SIG-M5 (cell line): ENCODE data around the gene COBLL1.

Source experiments
- DNase-seq: peaks from one replicate; lab custom pipeline; 2025; lab: John Stamatoyannopoulos, UW

COBLL1 gene

DNA sequence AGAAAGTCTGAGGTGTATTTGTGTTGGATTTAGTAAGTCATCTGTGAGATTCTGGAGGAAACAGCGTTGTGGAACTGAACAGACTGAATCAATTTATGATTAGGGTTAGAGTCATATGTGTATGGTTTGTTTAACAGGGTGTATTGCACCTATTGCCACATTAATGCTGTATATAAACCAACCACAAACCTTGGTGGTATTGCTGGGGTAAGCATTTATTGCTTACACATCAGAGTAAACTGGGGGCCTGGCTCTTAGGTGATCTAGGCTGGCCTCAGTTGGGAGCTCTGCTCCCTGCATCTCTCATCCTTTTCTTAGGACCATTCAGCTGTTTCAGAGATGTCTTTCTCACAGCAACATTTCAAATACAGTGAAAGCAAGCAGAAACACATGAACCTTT, 160.6 kb downstream of the COBLL1 start:
- DNase-seq: no peak

DNA sequence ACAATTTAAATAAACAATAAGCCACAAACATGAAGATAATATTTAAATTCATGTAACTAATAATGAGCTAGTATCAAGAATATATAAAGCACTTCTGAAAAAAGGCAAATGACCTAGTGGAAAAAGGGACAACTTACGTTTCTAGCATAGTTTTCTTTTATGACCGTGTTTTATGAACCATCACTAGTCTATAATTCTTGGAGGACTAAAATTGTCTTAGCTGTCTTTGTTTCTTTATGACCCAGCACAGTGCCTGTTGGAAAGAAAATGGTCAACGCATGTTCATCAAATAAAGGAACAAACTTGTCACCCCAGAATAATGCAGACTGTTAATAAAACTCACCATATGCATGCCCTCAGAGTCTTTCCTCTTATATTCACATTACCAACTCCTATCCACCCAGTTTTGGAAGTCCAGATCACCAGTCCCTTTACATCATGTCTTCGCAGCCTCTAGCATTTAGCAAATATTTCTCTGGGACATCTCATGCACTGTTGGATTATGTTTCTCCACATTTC, 162.9 kb downstream of the COBLL1 start:
- no peak for DNase-seq

DNA sequence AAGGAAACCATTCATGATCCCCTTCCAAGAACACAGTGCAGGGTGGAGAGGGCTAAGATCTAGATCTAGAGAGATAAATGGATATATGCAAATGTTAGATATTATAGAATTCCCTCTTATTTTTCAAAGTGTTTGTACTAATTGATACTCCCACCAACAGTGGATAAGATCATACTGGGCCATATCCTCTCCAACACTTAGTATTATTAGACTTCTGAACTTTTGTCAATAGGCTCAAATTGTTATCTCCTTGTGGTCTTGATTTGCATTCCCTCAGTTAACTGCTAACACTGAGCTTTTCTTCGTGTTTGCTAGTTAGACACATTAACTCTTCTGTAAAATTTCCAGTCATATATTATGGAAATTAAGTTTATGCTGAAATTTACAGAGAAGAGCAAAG, 163.9 kb downstream of the COBLL1 start:
- DNase-seq: no peak

DNA sequence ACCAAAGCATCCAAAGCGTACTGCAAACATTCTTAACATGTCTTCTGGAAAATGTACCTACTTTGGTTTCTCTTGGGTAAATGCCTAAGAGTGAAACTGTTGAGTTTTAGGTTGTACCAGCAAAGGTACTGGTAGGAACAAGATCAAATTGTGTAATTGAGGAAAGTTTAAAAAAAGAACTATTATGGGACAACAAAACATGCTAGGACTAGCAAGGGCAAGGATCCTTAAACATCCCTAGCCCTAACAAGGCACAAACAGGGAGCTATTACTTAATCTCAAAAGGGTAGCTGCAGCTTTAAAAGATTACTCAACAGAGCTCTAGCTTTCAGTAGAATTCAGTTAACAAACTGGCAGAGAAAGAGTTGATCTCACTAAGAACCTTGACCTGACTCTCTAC, 164.4 kb downstream of the COBLL1 start:
- no peak for DNase-seq

DNA sequence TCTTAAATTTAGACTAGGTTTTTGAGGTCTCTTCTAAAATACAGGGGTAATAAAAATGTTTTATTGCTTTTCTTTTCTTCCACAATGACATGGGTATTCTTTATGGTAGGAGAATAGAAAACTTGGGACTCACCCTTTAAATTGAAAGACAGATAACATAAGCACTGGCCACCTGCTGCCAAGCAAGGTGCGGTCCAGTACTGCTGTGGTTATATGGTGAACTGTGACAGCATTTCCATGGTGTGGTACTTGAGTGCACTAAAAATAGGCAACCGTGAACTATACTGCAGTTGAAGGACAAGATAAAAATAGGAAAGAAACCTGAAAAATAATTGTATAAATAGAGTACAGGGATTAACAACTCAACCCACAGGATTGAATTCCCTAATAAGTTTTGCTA, 165.9 kb downstream of the COBLL1 start:
- DNase-seq: no peak

DNA sequence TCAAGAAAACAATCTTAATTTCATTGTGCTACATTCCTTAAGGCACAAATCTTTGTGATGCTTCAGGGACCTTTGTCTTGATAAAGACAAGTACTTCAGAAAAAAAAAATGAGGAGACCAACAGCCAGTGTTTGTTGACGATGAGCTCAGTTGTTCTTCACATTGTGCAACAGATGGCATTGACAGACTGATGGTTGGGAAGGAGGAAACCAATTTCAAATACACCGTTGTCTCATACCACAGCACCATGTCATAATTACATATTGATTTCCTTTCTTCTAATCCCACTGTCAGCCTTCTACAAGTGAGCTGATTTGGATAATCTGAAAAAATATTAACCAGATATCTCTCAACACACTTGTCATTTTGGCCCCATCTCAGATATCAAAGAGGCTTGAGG, 166.6 kb downstream of the COBLL1 start:
- no peak for DNase-seq

DNA sequence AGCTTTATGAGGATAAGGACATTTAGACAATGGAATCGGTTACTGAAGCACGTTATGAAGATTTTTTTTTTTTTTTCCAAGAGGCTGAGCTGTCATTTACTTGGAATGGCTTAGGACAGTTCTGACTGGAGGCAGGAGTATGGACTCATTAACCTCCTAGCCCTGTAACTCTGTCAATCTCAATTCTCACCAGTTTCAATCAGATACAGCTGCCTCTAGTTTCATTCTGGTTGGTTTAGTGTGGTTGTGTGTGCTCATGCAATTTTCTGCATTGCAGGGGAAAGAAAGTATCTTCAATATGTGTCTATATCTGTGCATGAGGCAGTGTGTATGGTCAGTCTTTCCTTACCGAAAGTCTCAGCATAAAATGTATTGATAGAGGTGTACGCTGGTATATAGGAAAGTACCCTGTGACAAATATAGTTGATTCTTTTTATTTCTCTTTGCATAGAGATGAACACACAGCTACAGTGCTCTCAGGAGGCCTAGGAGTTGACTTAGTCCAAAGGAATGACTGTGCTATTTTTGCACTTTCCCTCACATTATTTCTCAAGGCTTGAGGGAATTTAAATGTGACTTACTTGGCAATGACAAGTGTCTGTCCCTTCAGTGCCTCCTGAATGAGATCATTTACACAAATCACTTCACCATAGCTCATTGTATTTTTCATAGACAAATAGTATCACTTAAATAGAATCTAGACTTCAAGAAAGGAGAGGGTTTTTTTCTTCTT, 169.8 kb downstream of the COBLL1 start:
- DNase-seq: no peak

DNA sequence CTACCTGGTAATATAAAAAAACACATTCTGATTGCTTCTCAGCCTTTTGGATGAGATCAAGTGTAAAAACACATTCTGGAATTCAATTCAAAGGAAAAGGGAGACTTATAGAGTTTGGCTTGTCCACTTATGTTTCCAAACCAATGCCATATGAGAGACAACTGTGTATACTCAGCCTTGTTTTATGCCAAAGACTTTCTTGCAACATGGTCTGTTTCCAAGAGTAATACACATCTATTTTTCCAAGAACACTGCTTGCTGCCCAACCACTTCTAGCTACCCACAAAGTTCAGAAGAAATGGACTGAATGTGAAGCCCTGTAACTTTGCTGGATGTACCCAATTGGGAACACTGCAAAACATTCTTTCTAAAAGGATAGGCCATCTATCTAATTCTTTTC, 172.3 kb downstream of the COBLL1 start:
- DNase-seq: no peak

DNA sequence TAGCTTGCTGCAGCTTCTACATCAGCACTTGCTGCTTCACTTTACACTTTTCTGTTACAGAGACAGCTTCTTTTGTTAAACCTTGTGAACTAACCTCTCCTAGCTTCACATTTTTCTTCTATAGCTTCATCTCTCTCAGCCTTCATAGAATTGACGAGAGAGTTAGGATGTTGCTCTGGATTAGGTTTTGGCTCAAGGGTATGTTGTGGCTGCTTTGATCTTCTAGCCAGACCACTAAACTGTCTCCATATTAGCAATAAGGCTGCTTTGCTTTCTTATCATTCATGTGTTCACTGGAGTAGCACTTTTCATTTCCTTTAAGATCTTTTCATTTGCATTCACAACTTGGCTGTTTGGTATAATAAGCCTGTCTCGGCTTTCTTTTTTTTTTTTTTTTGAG, 174.1 kb downstream of the COBLL1 start:
- no peak for DNase-seq

DNA sequence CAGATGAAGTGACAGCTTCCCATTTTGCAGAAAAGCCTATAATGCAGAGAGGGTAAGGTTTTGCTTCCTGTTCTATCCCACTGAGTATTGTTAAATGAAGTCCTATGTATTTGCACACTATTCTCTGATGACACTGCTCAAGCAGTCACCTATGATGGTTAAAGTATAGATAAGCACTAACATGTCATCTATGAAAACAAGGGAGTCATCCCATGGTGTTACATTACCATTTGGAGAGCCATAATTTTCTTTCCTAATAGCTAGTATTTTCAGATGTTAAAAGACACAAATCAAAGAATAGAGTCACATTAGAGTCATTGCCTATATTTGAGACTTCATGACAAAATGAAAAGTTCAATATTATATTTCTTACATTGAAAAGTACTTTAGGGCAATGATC, 177.6 kb downstream of the COBLL1 start:
- DNase-seq: no peak

DNA sequence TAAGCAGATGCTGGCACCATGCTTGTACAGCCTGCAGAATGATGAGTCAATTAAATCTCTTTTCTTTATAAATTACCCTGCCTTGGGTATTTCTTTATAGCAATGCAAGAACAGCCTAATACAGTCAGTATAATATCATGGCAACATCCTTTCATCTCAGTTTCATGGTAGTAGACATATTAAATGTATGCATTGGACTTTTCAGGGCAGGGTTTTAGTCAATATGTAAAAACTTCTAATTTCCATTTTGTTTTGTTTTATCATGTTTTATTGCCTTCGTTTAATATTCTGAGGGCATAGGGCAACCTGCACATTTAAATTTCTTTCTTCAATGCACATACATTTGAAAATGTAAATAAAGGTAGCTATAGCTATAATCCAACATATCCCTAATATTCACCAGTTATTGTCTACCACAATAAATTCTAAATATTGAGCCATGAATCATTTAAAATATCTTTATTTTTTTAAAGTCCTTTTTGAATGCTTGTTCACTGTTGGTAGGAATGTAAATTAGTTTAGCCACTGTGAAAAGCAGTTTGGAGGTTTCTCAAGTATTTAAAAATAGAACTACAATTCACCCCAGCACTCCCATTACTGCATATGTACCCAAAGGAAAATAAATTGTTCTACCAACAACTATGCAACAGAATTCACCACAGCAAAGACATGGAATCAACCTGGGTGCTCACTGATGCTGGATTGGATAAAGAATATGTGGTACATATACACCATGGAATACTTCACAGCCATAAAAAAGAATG, 178.6 kb downstream of the COBLL1 start:
- DNase-seq: no peak

DNA sequence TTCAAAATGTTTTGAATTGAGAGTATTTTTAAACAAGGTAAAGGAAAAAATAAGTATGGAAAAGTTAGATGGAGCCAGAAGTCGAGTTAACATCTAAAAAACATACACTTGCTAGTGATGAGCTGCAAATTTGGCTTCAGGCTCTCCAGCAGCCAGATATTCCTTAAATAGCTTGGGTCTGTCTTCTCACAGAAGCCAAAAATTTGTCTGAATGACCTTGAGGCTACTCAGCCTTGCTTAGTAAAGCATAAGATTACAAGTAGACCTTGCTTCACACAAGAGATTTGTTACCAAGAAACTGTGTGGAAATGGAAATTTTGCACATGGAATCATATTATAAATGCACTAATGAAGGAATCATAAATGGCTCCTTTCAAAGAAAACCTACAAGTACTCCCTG, 179.6 kb downstream of the COBLL1 start:
- DNase-seq: no peak

DNA sequence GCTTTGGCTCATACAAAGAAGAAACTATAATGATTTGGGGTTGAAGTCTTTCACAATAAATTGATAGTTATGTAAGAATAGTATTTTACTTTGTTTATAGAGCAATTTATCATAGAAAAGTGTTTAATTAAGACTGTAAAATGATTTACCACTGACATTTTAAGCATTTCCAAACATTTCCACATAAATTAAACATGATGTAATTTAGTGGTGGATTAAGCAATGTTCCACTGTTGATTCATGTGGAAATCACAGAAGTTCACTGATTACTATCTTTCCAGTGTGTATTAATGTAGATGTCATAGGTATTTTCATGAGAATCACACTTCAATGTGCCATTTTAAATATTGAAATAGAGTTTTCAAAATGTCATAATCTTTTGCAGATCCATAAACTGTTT, 180.3 kb downstream of the COBLL1 start:
- no peak for DNase-seq

DNA sequence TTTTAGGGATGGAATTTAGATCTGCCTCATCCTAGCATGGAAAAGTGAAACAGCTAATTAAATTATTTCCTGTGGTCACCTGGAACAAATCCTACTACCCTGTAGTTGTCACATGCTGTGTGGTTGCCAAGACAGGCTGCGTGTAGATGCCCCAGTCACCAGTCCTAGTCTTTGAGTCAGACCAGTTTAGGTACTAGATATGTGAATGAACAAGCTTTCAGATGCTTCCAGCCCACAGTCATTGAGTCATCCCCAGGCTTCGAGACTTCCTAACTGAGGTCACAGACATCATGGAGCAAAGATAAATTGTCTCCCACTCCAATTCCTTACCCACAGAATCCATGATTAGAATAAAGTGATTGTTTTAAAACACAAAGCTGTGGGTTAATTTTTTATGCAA, 184.5 kb downstream of the COBLL1 start:
- no peak for DNase-seq

DNA sequence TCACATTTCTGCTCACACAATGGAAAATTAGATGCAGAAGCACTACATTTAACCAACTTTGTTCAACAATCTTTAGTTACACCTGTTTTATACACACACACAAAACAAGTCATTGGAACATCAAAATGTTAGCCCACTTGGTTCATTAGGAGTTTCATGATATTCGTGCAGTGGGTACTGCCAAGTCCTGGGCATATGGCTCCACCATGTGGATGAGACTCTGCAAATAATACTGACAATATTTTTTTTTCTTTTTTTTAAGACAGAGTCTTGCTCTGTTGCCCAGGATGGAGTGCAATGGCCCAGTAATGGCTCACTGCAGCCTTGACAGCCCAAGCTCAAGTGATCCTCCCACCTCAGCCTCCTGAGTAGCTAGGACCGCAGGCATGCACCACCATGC, 185.9 kb downstream of the COBLL1 start:
- no peak for DNase-seq

DNA sequence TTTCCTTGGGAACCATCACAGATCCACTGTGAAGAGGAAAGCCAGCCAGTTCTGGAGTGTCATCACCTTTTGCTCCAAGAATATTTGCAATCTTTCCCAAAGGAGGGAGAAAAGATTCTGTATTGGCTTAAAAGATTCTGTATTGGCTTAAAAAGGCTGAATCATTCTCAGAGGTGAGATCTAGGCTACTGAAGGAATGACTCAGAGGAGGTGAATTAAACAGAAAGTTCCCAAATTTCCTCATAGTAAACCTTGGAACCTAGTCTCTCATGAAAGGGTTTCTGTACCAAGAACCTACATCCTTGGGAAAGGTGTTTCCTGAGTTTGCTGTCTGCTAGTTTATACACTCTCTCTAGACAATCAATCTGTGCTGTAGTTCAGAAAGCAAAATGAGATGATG, 186.3 kb downstream of the COBLL1 start:
- DNase-seq: no peak

DNA sequence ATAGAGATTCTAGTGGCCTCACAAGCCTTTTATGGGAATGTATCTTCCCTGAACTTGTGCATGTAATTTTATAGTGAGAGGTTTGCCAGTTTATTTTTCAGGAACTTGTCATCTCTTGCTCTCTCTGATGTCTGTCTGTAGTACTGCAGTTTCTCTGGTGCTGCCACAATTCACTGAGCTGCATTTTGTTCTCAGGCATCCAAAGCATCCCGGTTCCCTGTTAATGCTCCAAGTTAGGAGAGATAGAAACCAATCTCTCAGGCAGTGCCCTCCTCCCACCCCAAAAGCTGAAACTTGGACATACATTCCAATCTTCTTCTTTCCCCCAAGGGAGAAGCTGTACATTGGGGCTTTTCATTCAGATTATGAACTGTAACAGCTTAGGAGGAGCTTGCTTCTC, 190.3 kb downstream of the COBLL1 start:
- DNase-seq: no peak

DNA sequence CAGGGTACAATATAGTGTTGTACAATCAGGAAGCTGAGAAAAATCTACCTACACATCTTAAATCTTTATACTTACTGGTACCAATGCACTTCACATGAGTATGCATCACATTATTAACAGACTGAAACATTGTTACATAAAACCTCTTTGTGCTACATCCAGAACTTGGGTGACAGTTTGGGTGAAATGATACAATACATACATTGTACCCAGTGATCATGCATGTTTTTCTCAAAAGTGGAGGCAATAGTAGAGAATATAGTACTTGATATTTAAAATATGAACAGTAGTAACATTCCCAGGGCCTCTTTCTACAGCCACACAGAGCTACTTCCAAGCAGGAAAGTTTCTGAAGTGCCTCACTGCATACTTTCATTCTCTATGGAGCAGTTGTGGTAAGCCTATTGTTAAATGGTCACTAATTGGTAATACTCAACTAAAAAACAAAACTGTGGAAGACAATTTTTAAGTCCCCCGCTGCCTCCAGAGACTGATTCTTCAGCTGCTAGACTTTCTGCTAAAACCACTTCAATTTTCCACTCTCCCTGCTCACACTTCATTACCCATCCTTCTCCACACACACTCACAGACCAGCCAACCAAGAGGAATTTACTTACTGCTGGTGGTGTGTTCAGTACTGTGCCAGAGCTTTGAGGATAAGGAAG, 197.5 kb downstream of the COBLL1 start:
- no peak for DNase-seq

DNA sequence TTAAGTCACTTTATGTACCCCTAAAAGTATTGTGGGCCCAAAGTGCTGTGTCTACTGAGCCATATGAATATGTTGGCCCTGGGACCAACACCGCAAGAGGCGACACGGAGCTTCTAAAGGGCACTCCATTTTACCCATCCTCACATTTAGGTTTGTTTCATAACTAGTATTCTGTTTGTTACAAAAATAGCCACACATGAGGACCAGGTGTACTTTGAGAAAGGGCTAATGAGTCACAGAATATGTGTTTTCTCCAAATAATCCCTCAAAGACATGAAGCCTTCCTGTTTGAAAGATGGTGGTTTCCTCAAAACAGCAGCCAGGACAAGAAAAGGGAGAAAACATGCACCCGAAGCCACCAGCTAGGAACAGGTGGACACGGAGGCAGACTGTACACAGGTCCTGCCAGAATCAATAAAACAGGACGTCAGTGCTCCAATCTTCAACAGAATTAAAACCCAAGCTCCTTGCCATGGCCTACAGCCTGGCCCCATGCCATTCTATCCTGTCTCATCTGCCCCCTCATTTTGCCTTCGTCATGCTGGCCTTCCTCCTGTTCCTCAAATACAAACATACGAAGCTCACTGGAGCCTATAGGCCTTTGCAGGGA, 198.6 kb downstream of the COBLL1 start:
- no peak for DNase-seq

DNA sequence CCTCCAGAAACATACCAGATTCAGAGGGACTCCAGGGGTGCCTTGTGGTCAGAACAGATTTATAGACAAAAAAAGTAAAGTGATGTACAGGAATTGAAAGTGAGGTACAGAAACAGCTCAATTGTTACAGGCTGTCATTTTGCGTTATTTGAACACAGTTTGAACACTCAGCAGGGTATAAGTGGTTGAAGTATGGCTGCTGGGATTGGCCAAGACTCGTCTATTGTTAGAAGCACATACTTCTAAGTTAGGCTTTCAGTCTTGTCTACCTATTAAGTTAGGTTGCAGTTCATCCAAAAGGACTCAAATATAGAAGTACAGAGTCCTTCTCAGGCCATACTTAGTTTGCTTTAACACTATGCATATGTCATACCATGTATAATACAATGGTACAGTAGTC, 199.4 kb downstream of the COBLL1 start:
- DNase-seq: no peak
